Measurements from ENCODE around the gene NOS2. TPM values are rescaled to one million over a fixed set of nuclear protein-coding genes. Genes with fewer than 3 reads are reported as not detected.
"Not testable (repeated sequence)": the region's sequence is repeated elsewhere in the genome, so short reads cannot be mapped to it uniquely, and the experiment has no call there.

The NOS2 gene
- total RNA-seq, 1 experiment from 2014 or later, result not detected

DNA sequence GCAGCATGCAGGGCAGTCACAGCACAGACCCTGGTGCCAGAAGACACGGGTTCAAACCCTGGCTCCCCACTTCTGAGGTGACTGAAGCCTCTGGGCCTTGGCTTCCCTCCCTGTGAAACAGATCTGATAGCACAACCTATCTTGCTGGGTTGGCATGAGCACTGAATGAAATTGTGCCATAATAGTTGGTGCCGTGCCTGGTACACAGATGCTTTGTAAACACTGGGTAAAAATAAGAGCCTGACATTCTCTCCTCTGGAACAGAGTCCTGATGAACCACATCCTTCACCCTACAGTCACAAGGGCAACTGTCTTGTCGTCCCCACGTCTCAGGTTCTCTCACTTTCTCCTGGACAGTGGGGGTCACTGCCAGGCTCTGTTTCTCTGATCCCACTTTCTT, 35.7 kb downstream of the NOS2 start:
- CTCF ChIA-PET, result no interaction called here

DNA sequence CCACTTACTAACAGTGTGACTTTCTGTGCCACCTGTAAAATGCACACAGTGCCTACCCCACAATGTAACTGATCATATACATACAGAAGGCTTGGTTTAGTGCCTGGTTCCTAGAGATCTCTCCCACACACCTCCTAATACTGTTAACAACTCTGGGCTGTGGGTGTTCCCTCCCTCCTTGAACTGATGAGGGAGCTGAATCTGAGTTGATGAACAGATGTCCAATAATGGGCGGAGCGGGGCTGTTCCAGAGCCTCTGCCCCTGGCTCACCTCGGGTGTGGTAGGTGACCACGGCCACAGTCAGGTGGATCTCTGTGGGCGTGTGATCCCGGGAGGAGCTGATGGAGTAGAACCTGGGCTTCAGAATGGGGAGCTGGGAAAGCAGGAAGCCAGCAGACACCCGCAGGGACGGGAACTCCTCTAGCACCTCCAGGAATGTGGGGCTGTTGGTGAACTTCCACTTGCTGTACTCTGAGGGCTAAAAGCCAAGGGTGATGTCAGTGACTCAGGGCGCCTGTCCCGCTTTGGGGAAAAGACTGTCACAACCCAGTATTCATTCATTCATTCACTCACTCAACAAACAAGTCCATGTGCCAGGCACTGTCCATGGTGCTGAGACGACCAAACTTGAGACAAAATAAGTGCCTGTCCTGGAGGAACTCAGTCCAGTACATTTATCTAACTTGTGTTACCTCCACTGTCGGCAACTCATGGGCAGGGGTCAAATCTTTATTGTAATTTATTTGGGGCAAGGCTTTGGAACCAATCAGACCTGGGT, 37.6 kb downstream of the NOS2 start:
- DNase-seq, result no peak
- BruUV-seq (replicated peaks), result no TSS peak
- CTCF ChIA-PET, result no interaction called here

More for the DNA sequence above, 35.7 kb downstream of the NOS2 start:
- Histone ChIP-seq H3K4me1 (replicated peaks; ENCODE audit: insufficient read depth) (no peaks in the 10 kb centered on the region), H3K9me2 (ENCODE audit: insufficient read depth) (no peaks in the 10 kb centered on the region), H3K79me2 (ENCODE audit: low read depth) (no peaks in the 10 kb centered on the region), H3F3A (ENCODE audit: insufficient read depth, low read depth) (no peaks in the 10 kb centered on the region), H4K20me1 (ENCODE audit: insufficient read depth) (no peaks in the 10 kb centered on the region), H2AFZ (no peak overlapping the region), H3K27me3 (ENCODE audit: insufficient read depth, low read depth) (peaks cover 68% of the 10 kb centered on the region), H3K9me3 (ENCODE audit: insufficient read depth, low read depth) (no peaks in the 10 kb centered on the region), H3K27ac (no peak overlapping the region), H3K36me3 (ENCODE audit: low read depth) (no peaks in the 10 kb centered on the region), H3K4me3 (no peak overlapping the region), H3K4me2 (no peak overlapping the region)
- TF ChIP-seq EZH2 (IDR thresholded peaks at IDR 0.05; ENCODE audit: low read depth), result no peak
- TF ChIP-seq, protein P1, sequence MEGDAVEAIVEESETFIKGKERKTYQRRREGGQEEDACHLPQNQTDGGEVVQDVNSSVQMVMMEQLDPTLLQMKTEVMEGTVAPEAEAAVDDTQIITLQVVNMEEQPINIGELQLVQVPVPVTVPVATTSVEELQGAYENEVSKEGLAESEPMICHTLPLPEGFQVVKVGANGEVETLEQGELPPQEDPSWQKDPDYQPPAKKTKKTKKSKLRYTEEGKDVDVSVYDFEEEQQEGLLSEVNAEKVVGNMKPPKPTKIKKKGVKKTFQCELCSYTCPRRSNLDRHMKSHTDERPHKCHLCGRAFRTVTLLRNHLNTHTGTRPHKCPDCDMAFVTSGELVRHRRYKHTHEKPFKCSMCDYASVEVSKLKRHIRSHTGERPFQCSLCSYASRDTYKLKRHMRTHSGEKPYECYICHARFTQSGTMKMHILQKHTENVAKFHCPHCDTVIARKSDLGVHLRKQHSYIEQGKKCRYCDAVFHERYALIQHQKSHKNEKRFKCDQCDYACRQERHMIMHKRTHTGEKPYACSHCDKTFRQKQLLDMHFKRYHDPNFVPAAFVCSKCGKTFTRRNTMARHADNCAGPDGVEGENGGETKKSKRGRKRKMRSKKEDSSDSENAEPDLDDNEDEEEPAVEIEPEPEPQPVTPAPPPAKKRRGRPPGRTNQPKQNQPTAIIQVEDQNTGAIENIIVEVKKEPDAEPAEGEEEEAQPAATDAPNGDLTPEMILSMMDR (conservative IDR thresholded peaks at IDR 0.05), result no peak
- DNase-seq, result no peak
- POLR2A ChIA-PET (ENCODE audit: unreplicated experiment), result no interaction called here
- intact Hi-C loops (cut with micrococcal nuclease; ENCODE audit: unreplicated experiment), result no loop called here
- BruUV-seq (replicated peaks), result no TSS peak

GRCh38 chr17:27760931-27761330, 39.4 kb downstream of the NOS2 start:
- BruUV-seq (replicated peaks), result not testable (repeated sequence)

More for the DNA sequence above, 37.6 kb downstream of the NOS2 start:
- POLR2A ChIA-PET (ENCODE audit: unreplicated experiment), result no interaction called here
- no peaks in the 10 kb centered on the region for H3F3A ChIP-seq (ENCODE audit: insufficient read depth, low read depth)
- no peaks in the 10 kb centered on the region for H4K20me1 ChIP-seq (ENCODE audit: insufficient read depth)
- no peaks in the 10 kb centered on the region for H3K4me1 ChIP-seq (replicated peaks; ENCODE audit: insufficient read depth)
- H3K9me3 ChIP-seq (ENCODE audit: insufficient read depth, low read depth), result no peaks in the 10 kb centered on the region
- no peak overlapping the region for H3K27ac ChIP-seq
- H2AFZ ChIP-seq, result no peak overlapping the region
- no peaks in the 10 kb centered on the region for H3K9me2 ChIP-seq (ENCODE audit: insufficient read depth)
- H3K27me3 ChIP-seq (ENCODE audit: insufficient read depth, low read depth), result peaks cover 54% of the 10 kb centered on the region
- H3K36me3 ChIP-seq (ENCODE audit: low read depth), result no peaks in the 10 kb centered on the region
- TF ChIP-seq, protein P1 (conservative IDR thresholded peaks at IDR 0.05), result no peak
- no peak for TF ChIP-seq EZH2 (IDR thresholded peaks at IDR 0.05; ENCODE audit: low read depth)
- H3K4me2 ChIP-seq, result no peak overlapping the region
- H3K79me2 ChIP-seq (ENCODE audit: low read depth), result no peaks in the 10 kb centered on the region
- intact Hi-C loops (cut with micrococcal nuclease; ENCODE audit: unreplicated experiment), result no loop called here
- no peak overlapping the region for H3K4me3 ChIP-seq

More at GRCh38 chr17:27760931-27761330, 39.4 kb downstream of the NOS2 start:
- intact Hi-C loops (cut with micrococcal nuclease; ENCODE audit: unreplicated experiment), result loop anchor here (1.0 kb wide), 1 partner anchor 119 kb away; no protein-coding TSS in a partner anchor
- H2AFZ ChIP-seq; H3F3A ChIP-seq (ENCODE audit: insufficient read depth, low read depth); H3K79me2 ChIP-seq (ENCODE audit: low read depth); H3K9me3 ChIP-seq (ENCODE audit: insufficient read depth, low read depth); H3K27ac ChIP-seq; POLR2A ChIA-PET (ENCODE audit: unreplicated experiment); H3K4me3 ChIP-seq; H3K9me2 ChIP-seq (ENCODE audit: insufficient read depth); H4K20me1 ChIP-seq (ENCODE audit: insufficient read depth); H3K36me3 ChIP-seq (ENCODE audit: low read depth); DNase-seq; H3K4me1 ChIP-seq (replicated peaks; ENCODE audit: insufficient read depth); H3K4me2 ChIP-seq: not testable (repeated sequence)
- CTCF ChIA-PET, result interaction anchor here (2.0 kb wide), 1 partner anchor 119 kb away, joined by 9 read pairs; no protein-coding TSS in a partner anchor
- H3K27me3 ChIP-seq (ENCODE audit: insufficient read depth, low read depth), result peaks cover 40% of the 10 kb centered on the region

All from PC-9 (cell line).